Stimulated activated CD8-positive, alpha-beta memory T cell treated with anti-CD3 and anti-CD28 coated beads, Interleukin-4, amount 100 ng/mL, for 1 hour (primary cell): ENCODE data around the gene C1QTNF9.
"Not testable (repeated sequence)": the region's sequence is repeated elsewhere in the genome, so short reads cannot be mapped to it uniquely, and the experiment has no call there.

Experiments
- DNase-seq, 2 donors: peaks; one replicate each; pipeline ENCODE4 v3.0.0-alpha.2; 2020; ENCODE audit warnings: low read depth in 2 of 2, low spot score in 1 of 2

C1QTNF9 gene, protein sequence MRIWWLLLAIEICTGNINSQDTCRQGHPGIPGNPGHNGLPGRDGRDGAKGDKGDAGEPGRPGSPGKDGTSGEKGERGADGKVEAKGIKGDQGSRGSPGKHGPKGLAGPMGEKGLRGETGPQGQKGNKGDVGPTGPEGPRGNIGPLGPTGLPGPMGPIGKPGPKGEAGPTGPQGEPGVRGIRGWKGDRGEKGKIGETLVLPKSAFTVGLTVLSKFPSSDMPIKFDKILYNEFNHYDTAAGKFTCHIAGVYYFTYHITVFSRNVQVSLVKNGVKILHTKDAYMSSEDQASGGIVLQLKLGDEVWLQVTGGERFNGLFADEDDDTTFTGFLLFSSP

DNA sequence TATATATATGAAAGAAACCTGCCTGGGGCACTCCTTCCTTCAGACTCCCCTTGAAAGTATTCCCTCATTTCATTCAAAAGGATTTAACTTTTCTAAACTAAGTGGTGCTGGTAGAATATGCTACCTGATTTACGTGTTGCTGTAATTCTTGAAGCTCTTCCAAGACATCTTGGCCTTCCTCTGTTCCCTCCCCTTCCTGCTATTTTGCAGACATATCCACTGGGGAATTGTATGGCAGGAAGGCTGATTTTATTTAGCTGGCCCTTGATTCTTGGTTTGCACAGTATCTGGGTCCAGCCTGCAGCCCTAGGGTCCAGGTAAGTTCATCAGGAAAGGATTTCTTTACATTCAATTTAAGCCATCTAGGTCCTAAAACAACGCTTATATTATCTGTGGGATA, at the start of gene C1QTNF9:
TSS of gene C1QTNF9 (plus strand) at position 281 of the 400 bp plus-strand sequence. CDS start 6,424 bp downstream, outside the sequence.
- not testable (repeated sequence) for DNase-seq

DNA sequence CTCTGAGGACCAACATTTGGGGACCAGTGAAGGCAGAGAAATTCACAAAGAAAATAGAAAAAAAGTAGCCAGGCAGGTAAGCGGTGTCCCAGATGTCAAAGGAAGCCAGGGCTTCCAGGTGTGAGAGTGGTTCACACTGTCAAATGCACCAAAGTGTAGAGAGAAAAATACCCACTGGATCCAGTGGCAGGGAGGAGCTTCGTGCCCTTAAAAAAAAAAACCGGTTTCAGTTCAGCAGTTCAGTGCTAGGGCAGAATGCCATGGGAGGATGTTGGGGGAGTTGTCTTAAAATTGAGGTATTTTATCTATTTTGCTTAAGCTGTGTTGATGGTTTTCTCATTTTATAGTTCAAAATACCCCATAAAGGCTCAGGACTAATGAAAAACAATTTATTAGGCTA, 47.8 kb upstream of the C1QTNF9 start:
- no peak for DNase-seq

DNA sequence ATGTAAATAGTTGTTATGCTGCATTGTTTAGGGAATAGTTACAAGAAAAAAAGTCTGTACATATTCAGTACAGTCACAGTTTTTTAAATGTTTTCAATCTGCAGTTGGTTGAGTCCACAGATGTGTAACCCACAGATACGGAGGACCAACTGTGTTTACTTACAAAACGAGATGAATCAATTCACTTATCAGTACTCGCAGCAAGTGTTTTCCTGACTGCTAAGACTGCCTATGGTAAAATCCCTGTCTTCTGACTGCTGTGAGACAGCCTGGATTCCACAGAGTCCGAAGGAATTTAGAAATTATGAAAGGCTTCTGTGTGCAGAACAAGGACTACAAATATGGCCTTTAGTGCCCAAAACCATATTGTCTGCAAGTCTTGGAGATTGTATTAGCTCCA, 45.7 kb upstream of the C1QTNF9 start:
- no peak for DNase-seq

- DNase-seq: peak; percentile 43 to 66
These were observed 44.4 kb upstream of the C1QTNF9 start for GRCh38 chr13:24264976-24265375.

GRCh38 chr13:24265453-24265852, 43.9 kb upstream of the C1QTNF9 start:
- DNase-seq: no peak

DNA sequence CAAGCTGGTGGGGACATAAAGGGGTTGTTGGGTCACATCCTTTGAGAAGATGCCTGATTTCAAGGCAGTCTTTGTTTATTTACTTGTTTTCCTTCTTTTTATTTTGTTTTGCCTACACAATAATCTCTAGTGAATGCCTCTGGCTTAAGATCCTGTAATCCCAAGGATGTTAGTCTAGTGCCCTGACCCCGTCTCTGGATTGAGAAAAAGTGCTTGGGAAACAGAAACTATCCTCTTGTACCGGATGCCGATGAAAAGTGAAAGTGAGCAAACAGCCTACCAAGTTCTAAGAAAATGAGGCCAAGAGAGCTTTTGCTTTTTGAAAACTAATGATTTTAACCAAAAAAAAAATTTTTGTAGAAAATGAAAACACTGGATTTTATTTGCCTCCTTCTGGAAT, 42.1 kb upstream of the C1QTNF9 start:
- no peak for DNase-seq

GRCh38 chr13:24267801-24268200, 41.6 kb upstream of the C1QTNF9 start:
- no peak for DNase-seq

GRCh38 chr13:24269821-24270220, 39.6 kb upstream of the C1QTNF9 start:
- no peak for DNase-seq

GRCh38 chr13:24270639-24271141, 38.7 kb upstream of the C1QTNF9 start:
- peak in 1 of 2 donors; percentile 37 for DNase-seq

DNA sequence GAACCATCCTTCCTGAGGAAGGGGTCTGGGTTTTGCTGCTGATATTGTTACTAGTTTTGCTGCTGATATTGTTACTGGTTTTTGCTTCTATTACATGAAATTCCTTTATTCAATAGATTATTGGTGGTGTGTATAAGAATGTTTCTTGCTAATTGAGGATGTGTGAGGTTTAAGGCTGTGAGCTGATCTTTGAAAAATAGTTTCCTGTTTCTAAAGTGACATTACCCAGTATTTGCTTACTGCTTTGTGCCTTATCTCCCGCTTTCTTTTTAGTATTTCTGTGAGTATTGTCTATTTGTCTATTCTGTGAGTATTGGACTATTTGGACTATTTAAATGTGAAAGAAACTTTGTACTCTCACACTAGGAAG, 38.2 kb upstream of the C1QTNF9 start:
- no peak for DNase-seq

- DNase-seq: peak in 1 of 2 donors; percentile 31
These were observed 37.6 kb upstream of the C1QTNF9 start for GRCh38 chr13:24271601-24272451.

- no peak for DNase-seq
These were observed 36.8 kb upstream of the C1QTNF9 start for GRCh38 chr13:24272452-24273161.

DNA sequence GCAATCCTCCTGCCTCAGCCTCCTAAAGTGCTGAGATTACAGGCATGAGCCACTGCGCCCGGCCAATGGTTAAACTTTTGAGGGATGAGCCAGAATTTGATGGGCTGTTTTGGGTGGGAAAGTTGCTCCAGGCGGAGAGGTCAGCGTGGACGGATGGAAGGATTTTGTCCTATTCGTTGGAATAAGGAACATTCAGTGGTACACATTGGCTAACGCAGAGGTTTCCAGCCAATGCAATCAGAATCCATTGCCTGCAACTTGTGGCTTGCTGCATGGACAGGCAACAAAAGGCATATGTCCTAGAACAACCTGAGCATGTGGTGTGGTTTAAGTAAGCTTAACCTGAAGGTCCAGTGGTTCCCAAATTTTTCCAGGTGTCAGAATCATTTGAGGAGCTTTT, 35.5 kb upstream of the C1QTNF9 start:
- DNase-seq: no peak

DNA sequence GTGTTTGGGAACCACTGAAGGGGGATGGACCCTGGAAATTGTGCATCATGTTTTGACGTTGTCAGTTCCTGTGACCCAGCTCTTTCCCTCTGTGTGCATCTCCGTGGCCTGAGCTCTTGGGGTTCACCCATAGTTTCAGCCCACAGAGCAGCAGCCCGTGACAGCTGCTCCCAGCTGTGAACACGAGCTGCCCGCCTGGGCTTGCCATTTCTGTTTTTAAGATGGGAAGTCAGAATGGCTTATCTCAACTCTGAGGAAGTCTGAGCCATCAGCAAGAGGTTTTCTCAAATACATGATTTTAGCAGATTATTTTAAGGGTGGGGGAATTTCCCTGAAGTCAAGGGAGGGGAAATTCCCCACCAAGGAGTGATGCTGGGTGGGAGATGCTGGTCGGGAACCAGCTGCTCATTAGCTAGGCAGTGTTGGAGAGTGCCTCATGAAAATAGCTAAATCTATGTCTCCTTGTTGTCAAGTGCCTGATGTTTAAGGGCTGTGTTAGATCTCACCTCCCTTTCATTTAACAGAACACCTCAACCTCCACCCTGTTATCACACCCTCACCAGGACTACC, 34.8 kb upstream of the C1QTNF9 start:
- DNase-seq: peak in 1 of 2 donors; percentile 50

- no peak for DNase-seq
These were observed 34.3 kb upstream of the C1QTNF9 start for GRCh38 chr13:24275041-24275440.

GRCh38 chr13:24276306-24276705, 33.1 kb upstream of the C1QTNF9 start:
- DNase-seq: no peak

DNA sequence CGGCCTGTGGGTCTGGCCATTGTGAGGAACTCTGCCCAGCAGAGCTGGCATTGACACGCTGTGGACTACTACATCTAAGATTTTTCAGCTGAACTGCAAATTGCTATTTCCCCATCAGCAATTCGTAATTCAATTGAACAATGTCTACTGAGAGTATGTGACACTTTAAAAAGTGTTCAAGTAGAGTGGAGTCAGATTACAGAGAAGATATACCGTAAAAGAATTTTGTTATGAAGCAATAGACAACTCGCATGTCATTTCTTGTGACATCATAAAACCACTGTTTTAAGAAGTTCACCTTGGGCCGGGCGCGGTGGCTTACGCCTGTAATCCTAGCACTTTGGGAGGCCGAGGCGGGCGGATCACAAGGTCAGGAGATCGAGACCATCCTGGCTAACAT, 32.5 kb upstream of the C1QTNF9 start:
- no peak for DNase-seq

GRCh38 chr13:24277761-24278160, 31.6 kb upstream of the C1QTNF9 start:
- no peak for DNase-seq

- no peak for DNase-seq
These were observed 29.9 kb upstream of the C1QTNF9 start for GRCh38 chr13:24279327-24280110.

- DNase-seq: no peak
These were observed 28.7 kb upstream of the C1QTNF9 start for GRCh38 chr13:24280720-24281119.
